ENCODE data around the gene MYLK4. TPM values are rescaled to one million over a fixed set of nuclear protein-coding genes. Genes with fewer than 3 reads are reported as not detected.

MYLK4 gene
- total RNA-seq, 1 donor from 2014 or later = 1.2 TPM

DNA sequence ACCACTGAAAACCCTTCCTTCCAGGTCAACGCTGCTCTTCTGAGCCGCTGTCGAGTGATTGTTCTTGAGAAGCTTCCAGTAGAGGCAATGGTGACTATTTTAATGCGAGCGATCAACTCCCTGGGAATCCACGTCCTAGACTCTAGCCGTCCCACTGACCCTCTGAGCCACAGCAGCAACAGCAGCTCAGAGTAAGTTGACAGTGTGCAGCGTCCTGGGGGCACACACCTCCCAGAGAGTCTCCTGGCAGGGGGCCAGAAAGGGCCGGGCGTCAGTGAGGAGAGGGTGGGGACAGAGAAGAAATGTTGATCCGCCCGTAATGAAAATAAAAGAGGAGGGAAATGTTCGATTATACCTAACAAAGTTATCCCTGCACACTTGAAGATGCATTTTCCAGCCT lies 19.4 kb upstream of the MYLK4 start:
- TF ChIP-seq, protein P1, sequence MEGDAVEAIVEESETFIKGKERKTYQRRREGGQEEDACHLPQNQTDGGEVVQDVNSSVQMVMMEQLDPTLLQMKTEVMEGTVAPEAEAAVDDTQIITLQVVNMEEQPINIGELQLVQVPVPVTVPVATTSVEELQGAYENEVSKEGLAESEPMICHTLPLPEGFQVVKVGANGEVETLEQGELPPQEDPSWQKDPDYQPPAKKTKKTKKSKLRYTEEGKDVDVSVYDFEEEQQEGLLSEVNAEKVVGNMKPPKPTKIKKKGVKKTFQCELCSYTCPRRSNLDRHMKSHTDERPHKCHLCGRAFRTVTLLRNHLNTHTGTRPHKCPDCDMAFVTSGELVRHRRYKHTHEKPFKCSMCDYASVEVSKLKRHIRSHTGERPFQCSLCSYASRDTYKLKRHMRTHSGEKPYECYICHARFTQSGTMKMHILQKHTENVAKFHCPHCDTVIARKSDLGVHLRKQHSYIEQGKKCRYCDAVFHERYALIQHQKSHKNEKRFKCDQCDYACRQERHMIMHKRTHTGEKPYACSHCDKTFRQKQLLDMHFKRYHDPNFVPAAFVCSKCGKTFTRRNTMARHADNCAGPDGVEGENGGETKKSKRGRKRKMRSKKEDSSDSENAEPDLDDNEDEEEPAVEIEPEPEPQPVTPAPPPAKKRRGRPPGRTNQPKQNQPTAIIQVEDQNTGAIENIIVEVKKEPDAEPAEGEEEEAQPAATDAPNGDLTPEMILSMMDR (IDR thresholded peaks at IDR 0.05; ENCODE audit: borderline replicate concordance) = no peak
- Histone ChIP-seq H3K4me3 (peak overlapping the region; percentile 85), H3K36me3 (peaks cover 15% of the 10 kb centered on the region), H3K27me3 (ENCODE audit: low read depth) (no peaks in the 10 kb centered on the region), H3K27ac (replicated peaks) (peak overlapping the region; percentile 99), H3K4me1 (peaks cover 96% of the 10 kb centered on the region), H3K9me3 (replicated peaks) (no peaks in the 10 kb centered on the region)
- DNase-seq = peak; percentile 70
- intact Hi-C loops (cut with micrococcal nuclease) = no loop called here

DNA sequence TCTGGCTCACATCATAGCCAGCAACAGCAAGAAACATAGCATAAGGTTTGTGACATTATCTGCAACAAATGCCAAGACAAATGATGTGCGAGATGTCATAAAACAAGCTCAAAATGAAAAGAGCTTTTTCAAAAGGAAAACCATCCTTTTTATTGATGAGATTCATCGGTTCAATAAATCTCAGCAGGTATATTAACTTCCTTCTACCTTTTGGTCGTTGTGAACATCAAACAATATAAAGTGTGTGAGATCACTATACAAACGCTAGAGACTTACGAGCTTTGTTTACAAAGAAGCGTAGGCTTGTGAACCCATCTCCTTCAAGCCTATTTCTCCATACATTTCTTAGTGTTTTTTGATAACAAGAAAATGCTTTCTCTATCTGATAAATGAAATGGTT lies 18.0 kb upstream of the MYLK4 start:
- intact Hi-C loops (cut with micrococcal nuclease) = no loop called here

DNA sequence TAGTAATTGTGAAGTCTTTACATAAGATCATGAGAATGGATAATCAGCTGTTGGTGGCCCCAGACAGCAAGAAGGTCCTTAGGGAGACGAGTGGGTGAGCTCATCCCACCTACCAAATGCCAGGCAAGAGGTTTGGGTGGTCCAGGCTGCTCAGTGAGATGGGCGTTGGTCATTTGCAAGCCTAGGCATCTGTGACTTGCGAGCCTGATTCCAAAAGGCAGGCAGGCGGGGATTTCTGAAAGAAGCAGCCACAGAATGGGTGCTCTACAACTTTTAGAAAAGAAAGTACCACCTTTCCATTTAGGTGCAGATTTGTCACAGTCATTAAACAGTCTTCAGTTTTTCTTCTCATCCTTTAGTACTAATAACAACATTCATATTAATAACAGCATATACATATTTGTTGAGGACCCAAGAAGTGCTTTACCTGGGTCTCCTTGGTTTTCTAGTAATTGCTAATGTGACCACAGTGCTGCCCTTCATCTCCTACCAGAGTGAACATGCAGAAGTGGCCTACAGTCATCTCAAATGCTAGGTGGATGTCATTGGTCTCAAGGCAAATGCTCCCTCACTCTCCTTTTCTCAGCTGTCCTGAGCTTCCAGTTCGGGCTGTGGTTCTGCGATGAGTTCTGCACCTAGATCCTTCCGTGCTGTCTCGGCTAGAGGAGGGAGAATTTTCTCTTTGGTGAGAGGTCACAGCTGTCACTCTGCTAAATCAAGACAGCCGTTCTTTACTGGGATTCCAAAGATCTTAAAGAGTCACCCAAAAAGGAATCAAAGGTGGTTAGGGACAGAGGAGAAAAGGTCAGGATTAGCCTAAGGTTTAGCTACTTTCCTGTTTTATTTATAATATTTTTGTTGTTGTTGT lies 17.2 kb upstream of the MYLK4 start:
- peaks cover 77% of the 10 kb centered on the region for H3K4me1 ChIP-seq
- TF ChIP-seq, protein P1 (IDR thresholded peaks at IDR 0.05; ENCODE audit: borderline replicate concordance) = no peak
- H3K9me3 ChIP-seq (replicated peaks) = no peaks in the 10 kb centered on the region
- H3K4me3 ChIP-seq = peak overlapping the region; percentile 85
- intact Hi-C loops (cut with micrococcal nuclease) = no loop called here
- peaks cover 8% of the 10 kb centered on the region for H3K36me3 ChIP-seq
- DNase-seq = no peak
- H3K27me3 ChIP-seq (ENCODE audit: low read depth) = no peaks in the 10 kb centered on the region
- peak overlapping the region; percentile 99 for H3K27ac ChIP-seq (replicated peaks)

More for the DNA sequence above, 18.0 kb upstream of the MYLK4 start:
- TF ChIP-seq, protein P1 (IDR thresholded peaks at IDR 0.05; ENCODE audit: borderline replicate concordance) = no peak
- Histone ChIP-seq H3K4me1 (peaks cover 86% of the 10 kb centered on the region), H3K9me3 (replicated peaks) (no peaks in the 10 kb centered on the region), H3K27me3 (ENCODE audit: low read depth) (no peaks in the 10 kb centered on the region), H3K36me3 (peaks cover 10% of the 10 kb centered on the region), H3K4me3 (peak overlapping the region; percentile 85), H3K27ac (replicated peaks) (peak overlapping the region; percentile 99)
- DNase-seq = no peak

DNA sequence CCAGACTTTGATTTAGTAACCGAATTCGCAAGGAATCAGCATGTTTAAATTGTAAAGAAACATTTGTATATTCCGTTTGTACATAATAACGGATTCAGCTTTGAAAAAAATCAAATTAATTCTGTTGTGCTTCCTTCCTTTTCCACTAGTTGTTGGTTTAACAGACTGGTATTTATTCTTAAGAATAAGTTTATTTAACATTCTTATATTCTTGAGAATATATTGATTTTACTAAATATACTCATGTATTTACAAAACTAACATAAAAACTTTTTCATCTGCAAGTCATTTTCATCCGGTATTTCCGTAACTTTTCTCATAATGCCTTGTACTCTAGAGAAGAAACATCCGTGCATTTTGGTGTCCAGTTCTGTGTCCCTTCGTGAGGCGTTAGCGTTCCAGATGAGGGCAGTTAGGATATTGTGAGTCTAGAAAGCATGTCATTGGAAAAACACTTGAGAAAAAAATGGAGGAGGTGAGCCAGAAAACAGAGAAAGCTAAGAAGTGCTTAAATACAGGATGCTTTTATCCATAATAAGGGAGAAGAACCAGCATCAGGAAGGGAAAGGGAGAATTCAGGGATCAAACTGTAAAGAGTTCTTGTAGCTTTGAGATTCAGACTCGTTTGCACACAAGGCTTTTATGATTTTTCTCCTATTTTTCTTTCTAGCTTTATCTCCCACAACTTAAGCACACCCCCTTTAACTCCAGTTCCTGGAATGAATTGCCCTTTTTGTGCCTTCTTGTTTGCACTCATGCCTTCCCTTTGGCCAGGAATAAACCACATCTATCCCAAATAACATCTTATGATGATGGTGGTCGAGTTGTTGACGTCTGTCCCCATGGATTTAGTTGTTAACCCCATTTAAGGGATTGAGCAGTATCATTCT lies 16.3 kb upstream of the MYLK4 start:
- H3K27ac ChIP-seq (replicated peaks) = peak overlapping the region; percentile 99
- H3K27me3 ChIP-seq (ENCODE audit: low read depth) = no peaks in the 10 kb centered on the region
- TF ChIP-seq, protein P1 (IDR thresholded peaks at IDR 0.05; ENCODE audit: borderline replicate concordance) = no peak
- H3K36me3 ChIP-seq = peaks cover 8% of the 10 kb centered on the region
- peak overlapping the region; percentile 85 for H3K4me3 ChIP-seq
- intact Hi-C loops (cut with micrococcal nuclease) = no loop called here
- DNase-seq = no peak
- no peaks in the 10 kb centered on the region for H3K9me3 ChIP-seq (replicated peaks)
- peaks cover 69% of the 10 kb centered on the region for H3K4me1 ChIP-seq

DNA sequence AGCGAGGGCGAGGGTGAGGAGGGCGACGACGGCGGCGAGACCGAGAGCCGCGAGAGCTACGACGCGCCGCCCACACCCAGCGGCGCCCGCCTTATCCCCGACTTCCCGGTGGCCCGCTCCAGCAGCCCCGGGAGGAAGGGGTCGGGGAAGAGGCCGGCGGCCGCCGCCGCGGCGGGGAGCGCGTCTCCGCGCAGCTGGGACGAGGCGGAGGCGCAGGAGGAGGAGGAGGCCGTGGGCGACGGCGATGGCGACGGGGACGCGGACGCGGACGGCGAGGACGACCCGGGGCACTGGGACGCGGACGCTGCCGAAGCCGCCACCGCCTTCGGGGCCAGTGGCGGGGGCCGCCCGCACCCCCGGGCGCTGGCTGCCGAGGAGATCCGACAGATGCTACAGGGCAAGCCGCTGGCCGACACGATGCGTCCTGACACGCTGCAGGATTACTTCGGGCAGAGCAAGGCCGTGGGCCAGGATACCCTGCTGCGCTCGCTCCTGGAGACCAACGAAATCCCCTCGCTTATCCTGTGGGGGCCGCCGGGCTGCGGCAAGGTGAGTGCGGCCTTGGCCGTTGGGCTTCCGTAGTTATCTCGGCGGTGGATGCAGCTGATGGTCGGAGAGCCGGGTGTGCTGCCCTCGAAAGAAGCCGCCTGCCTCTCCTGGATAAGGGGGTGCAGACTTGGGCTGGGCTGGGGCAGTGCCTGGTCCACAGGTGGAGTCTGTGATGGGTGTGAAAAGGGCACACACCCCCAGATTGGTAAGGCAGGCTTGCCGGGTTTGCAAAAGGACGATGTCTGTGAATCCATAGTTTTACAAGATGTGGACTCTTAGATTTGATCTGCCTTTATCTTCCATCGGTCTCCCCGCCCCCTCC lies 15.4 kb upstream of the MYLK4 start:
- Histone ChIP-seq H3K4me3 (peak overlapping the region; percentile 85), H3K27ac (replicated peaks) (peak overlapping the region; percentile 99), H3K9me3 (replicated peaks) (no peaks in the 10 kb centered on the region), H3K4me1 (peaks cover 60% of the 10 kb centered on the region), H3K36me3 (peaks cover 7% of the 10 kb centered on the region), H3K27me3 (ENCODE audit: low read depth) (no peaks in the 10 kb centered on the region)
- intact Hi-C loops (cut with micrococcal nuclease) = no loop called here
- TF ChIP-seq, protein P1 (IDR thresholded peaks at IDR 0.05; ENCODE audit: borderline replicate concordance) = no peak
- DNase-seq = peak; percentile 57
